ENCODE data around the gene PRKCE. TPM values are rescaled to one million over a fixed set of nuclear protein-coding genes. Genes with fewer than 3 reads are reported as not detected.

PRKCE gene
- total RNA-seq, 1 experiment from 2014 or later: 2.4 TPM

GRCh38 chr2:45925026-45925425, 273.6 kb downstream of the PRKCE start:
- Histone ChIP-seq H3K9me3 (ENCODE audit: low read depth, low read length, poor library complexity, severe bottlenecking) (no peaks in the 10 kb centered on the region), H3K36me3 (ENCODE audit: insufficient read depth, low read length, poor library complexity, severe bottlenecking) (no peaks in the 10 kb centered on the region), H3K27me3 (replicated peaks; ENCODE audit: insufficient read depth, low read depth, low read length, poor library complexity) (no peaks in the 10 kb centered on the region), H3K27ac (ENCODE audit: low read depth, low read length, poor library complexity, severe bottlenecking) (no peak overlapping the region), H3K4me3 (ENCODE audit: low read depth, low read length, poor library complexity, severe bottlenecking) (no peak overlapping the region), H3K4me1 (ENCODE audit: insufficient read depth, low read length, poor library complexity, severe bottlenecking) (no peaks in the 10 kb centered on the region)
- ChIA-PET CTCF (no interaction called here), POLR2A (ENCODE audit: low non-redundant PET) (no interaction called here)
- DNase-seq (ENCODE audit: low spot score): no peak
- no TSS peak for BruUV-seq (replicated peaks)
- intact Hi-C loops (cut with micrococcal nuclease; ENCODE audit: unreplicated experiment): no loop called here
- TF ChIP-seq EZH2 (IDR thresholded peaks at IDR 0.05; ENCODE audit: borderline replicate concordance, low read depth, low read length, poor library complexity, severe bottlenecking) (no peak), CTCF (conservative IDR thresholded peaks at IDR 0.05; ENCODE audit: low read depth, low read length) (no peak)

- H3K27ac ChIP-seq (ENCODE audit: low read depth, low read length, poor library complexity, severe bottlenecking): no peak overlapping the region
- H3K9me3 ChIP-seq (ENCODE audit: low read depth, low read length, poor library complexity, severe bottlenecking): no peaks in the 10 kb centered on the region
- no peak for DNase-seq (ENCODE audit: low spot score)
- no peaks in the 10 kb centered on the region for H3K4me1 ChIP-seq (ENCODE audit: insufficient read depth, low read length, poor library complexity, severe bottlenecking)
- POLR2A ChIA-PET (ENCODE audit: low non-redundant PET): no interaction called here
- no TSS peak for BruUV-seq (replicated peaks)
- CTCF ChIA-PET: no interaction called here
- intact Hi-C loops (cut with micrococcal nuclease; ENCODE audit: unreplicated experiment): no loop called here
- H3K36me3 ChIP-seq (ENCODE audit: insufficient read depth, low read length, poor library complexity, severe bottlenecking): no peaks in the 10 kb centered on the region
- no peak for TF ChIP-seq EZH2 (IDR thresholded peaks at IDR 0.05; ENCODE audit: borderline replicate concordance, low read depth, low read length, poor library complexity, severe bottlenecking)
- TF ChIP-seq CTCF (conservative IDR thresholded peaks at IDR 0.05; ENCODE audit: low read depth, low read length): no peak
- no peak overlapping the region for H3K4me3 ChIP-seq (ENCODE audit: low read depth, low read length, poor library complexity, severe bottlenecking)
- H3K27me3 ChIP-seq (replicated peaks; ENCODE audit: insufficient read depth, low read depth, low read length, poor library complexity): no peaks in the 10 kb centered on the region
Measured at GRCh38 chr2:45925636-45926366, 274.3 kb downstream of the PRKCE start.

- no peaks in the 10 kb centered on the region for H3K4me1 ChIP-seq (ENCODE audit: insufficient read depth, low read length, poor library complexity, severe bottlenecking)
- ChIA-PET CTCF (no interaction called here), POLR2A (ENCODE audit: low non-redundant PET) (no interaction called here)
- H3K4me3 ChIP-seq (ENCODE audit: low read depth, low read length, poor library complexity, severe bottlenecking): no peak overlapping the region
- intact Hi-C loops (cut with micrococcal nuclease; ENCODE audit: unreplicated experiment): no loop called here
- H3K9me3 ChIP-seq (ENCODE audit: low read depth, low read length, poor library complexity, severe bottlenecking): no peaks in the 10 kb centered on the region
- no peaks in the 10 kb centered on the region for H3K27me3 ChIP-seq (replicated peaks; ENCODE audit: insufficient read depth, low read depth, low read length, poor library complexity)
- BruUV-seq (replicated peaks): no TSS peak
- H3K27ac ChIP-seq (ENCODE audit: low read depth, low read length, poor library complexity, severe bottlenecking): no peak overlapping the region
- TF ChIP-seq EZH2 (IDR thresholded peaks at IDR 0.05; ENCODE audit: borderline replicate concordance, low read depth, low read length, poor library complexity, severe bottlenecking): no peak
- TF ChIP-seq CTCF (conservative IDR thresholded peaks at IDR 0.05; ENCODE audit: low read depth, low read length): no peak
- no peak for DNase-seq (ENCODE audit: low spot score)
- H3K36me3 ChIP-seq (ENCODE audit: insufficient read depth, low read length, poor library complexity, severe bottlenecking): no peaks in the 10 kb centered on the region
Measured at GRCh38 chr2:45928946-45929345, 277.5 kb downstream of the PRKCE start.
